ENCODE results near the gene CHAF1A.

Gene CHAF1A

GRCh38 chr19:4454747-4455718 is 52.6 kb downstream of the CHAF1A start:
- no peak overlapping the region for H3K4me3 ChIP-seq (ENCODE audit: insufficient read depth, low read depth, low read length, poor library complexity, severe bottlenecking)
- DNase-seq: no peak
- H3K4me1 ChIP-seq (ENCODE audit: control insufficient read depth, insufficient read depth, low read length, poor library complexity, severe bottlenecking): peaks cover 16% of the 10 kb centered on the region
- H3K27ac ChIP-seq (ENCODE audit: insufficient read depth, low read length, poor library complexity, severe bottlenecking): peak overlapping the region; percentile 25
- no peaks in the 10 kb centered on the region for H3K9me3 ChIP-seq (ENCODE audit: control insufficient read depth, low read length)
- H3K27me3 ChIP-seq (replicated peaks; ENCODE audit: control insufficient read depth, insufficient read depth, low read length, poor library complexity, severe bottlenecking): no peaks in the 10 kb centered on the region
- peaks cover 40% of the 10 kb centered on the region for H3K36me3 ChIP-seq (ENCODE audit: control insufficient read depth, insufficient read depth, low read length)

- Histone ChIP-seq H3K36me3 (ENCODE audit: control insufficient read depth, insufficient read depth, low read length) (peaks cover 34% of the 10 kb centered on the region), H3K4me1 (ENCODE audit: control insufficient read depth, insufficient read depth, low read length, poor library complexity, severe bottlenecking) (peaks cover 16% of the 10 kb centered on the region), H3K4me3 (ENCODE audit: insufficient read depth, low read depth, low read length, poor library complexity, severe bottlenecking) (peak overlapping the region; percentile 51), H3K27me3 (replicated peaks; ENCODE audit: control insufficient read depth, insufficient read depth, low read length, poor library complexity, severe bottlenecking) (no peaks in the 10 kb centered on the region), H3K27ac (ENCODE audit: insufficient read depth, low read length, poor library complexity, severe bottlenecking) (peak overlapping the region; percentile 74), H3K9me3 (ENCODE audit: control insufficient read depth, low read length) (no peaks in the 10 kb centered on the region)
- DNase-seq: no peak
These were observed 53.5 kb downstream of the CHAF1A start for GRCh38 chr19:4455719-4456475.

GRCh38 chr19:4456476-4456842 is 54.0 kb downstream of the CHAF1A start:
- peaks cover 29% of the 10 kb centered on the region for H3K36me3 ChIP-seq (ENCODE audit: control insufficient read depth, insufficient read depth, low read length)
- peak overlapping the region; percentile 74 for H3K27ac ChIP-seq (ENCODE audit: insufficient read depth, low read length, poor library complexity, severe bottlenecking)
- no peak for DNase-seq
- peaks cover 16% of the 10 kb centered on the region for H3K4me1 ChIP-seq (ENCODE audit: control insufficient read depth, insufficient read depth, low read length, poor library complexity, severe bottlenecking)
- no peaks in the 10 kb centered on the region for H3K27me3 ChIP-seq (replicated peaks; ENCODE audit: control insufficient read depth, insufficient read depth, low read length, poor library complexity, severe bottlenecking)
- H3K9me3 ChIP-seq (ENCODE audit: control insufficient read depth, low read length): no peaks in the 10 kb centered on the region
- H3K4me3 ChIP-seq (ENCODE audit: insufficient read depth, low read depth, low read length, poor library complexity, severe bottlenecking): peak overlapping the region; percentile 51

- peaks cover 23% of the 10 kb centered on the region for H3K36me3 ChIP-seq (ENCODE audit: control insufficient read depth, insufficient read depth, low read length)
- peaks cover 16% of the 10 kb centered on the region for H3K4me1 ChIP-seq (ENCODE audit: control insufficient read depth, insufficient read depth, low read length, poor library complexity, severe bottlenecking)
- no peaks in the 10 kb centered on the region for H3K27me3 ChIP-seq (replicated peaks; ENCODE audit: control insufficient read depth, insufficient read depth, low read length, poor library complexity, severe bottlenecking)
- H3K4me3 ChIP-seq (ENCODE audit: insufficient read depth, low read depth, low read length, poor library complexity, severe bottlenecking): peak overlapping the region; percentile 60
- no peaks in the 10 kb centered on the region for H3K9me3 ChIP-seq (ENCODE audit: control insufficient read depth, low read length)
- H3K27ac ChIP-seq (ENCODE audit: insufficient read depth, low read length, poor library complexity, severe bottlenecking): peak overlapping the region; percentile 74
- peak in 2 of 3 donors; percentile 22 to 41 for DNase-seq
These were observed 54.6 kb downstream of the CHAF1A start for GRCh38 chr19:4456843-4457653.

- H3K27ac ChIP-seq (ENCODE audit: insufficient read depth, low read length, poor library complexity, severe bottlenecking): peak within 1 kb of the TSS; percentile 74
- H3K4me1 ChIP-seq (ENCODE audit: control insufficient read depth, insufficient read depth, low read length, poor library complexity, severe bottlenecking): peaks cover 16% of the 10 kb centered on the region
- DNase-seq: peak; percentile 96 to 98 (median 98)
- H3K4me3 ChIP-seq (ENCODE audit: insufficient read depth, low read depth, low read length, poor library complexity, severe bottlenecking): peak within 1 kb of the TSS; percentile 60
- H3K27me3 ChIP-seq (replicated peaks; ENCODE audit: control insufficient read depth, insufficient read depth, low read length, poor library complexity, severe bottlenecking): no peaks in the 10 kb centered on the region
- peaks cover 15% of the 10 kb centered on the region for H3K36me3 ChIP-seq (ENCODE audit: control insufficient read depth, insufficient read depth, low read length)
- no peaks in the 10 kb centered on the region for H3K9me3 ChIP-seq (ENCODE audit: control insufficient read depth, low read length)
These were observed 55.4 kb downstream of the CHAF1A start, which contains the start of gene UBXN6 for GRCh38 chr19:4457654-4458395. Gene UBXN6, minus strand, starts transcription at chr19:4457794. Its CDS starts 97 bp downstream, at chr19:4457697.

GRCh38 chr19:4464815-4465581 is 62.6 kb downstream of the CHAF1A start:
- Histone ChIP-seq H3K4me1 (ENCODE audit: control insufficient read depth, insufficient read depth, low read length, poor library complexity, severe bottlenecking) (no peaks in the 10 kb centered on the region), H3K4me3 (ENCODE audit: insufficient read depth, low read depth, low read length, poor library complexity, severe bottlenecking) (no peak overlapping the region), H3K9me3 (ENCODE audit: control insufficient read depth, low read length) (no peaks in the 10 kb centered on the region), H3K27ac (ENCODE audit: insufficient read depth, low read length, poor library complexity, severe bottlenecking) (no peak overlapping the region), H3K27me3 (replicated peaks; ENCODE audit: control insufficient read depth, insufficient read depth, low read length, poor library complexity, severe bottlenecking) (no peaks in the 10 kb centered on the region), H3K36me3 (ENCODE audit: control insufficient read depth, insufficient read depth, low read length) (no peaks in the 10 kb centered on the region)
- no peak for DNase-seq

GRCh38 chr19:4467835-4468234 is 65.4 kb downstream of the CHAF1A start:
- H3K36me3 ChIP-seq (ENCODE audit: control insufficient read depth, insufficient read depth, low read length): no peaks in the 10 kb centered on the region
- H3K27me3 ChIP-seq (replicated peaks; ENCODE audit: control insufficient read depth, insufficient read depth, low read length, poor library complexity, severe bottlenecking): no peaks in the 10 kb centered on the region
- H3K9me3 ChIP-seq (ENCODE audit: control insufficient read depth, low read length): no peaks in the 10 kb centered on the region
- no peak overlapping the region for H3K27ac ChIP-seq (ENCODE audit: insufficient read depth, low read length, poor library complexity, severe bottlenecking)
- peaks cover 8% of the 10 kb centered on the region for H3K4me1 ChIP-seq (ENCODE audit: control insufficient read depth, insufficient read depth, low read length, poor library complexity, severe bottlenecking)
- H3K4me3 ChIP-seq (ENCODE audit: insufficient read depth, low read depth, low read length, poor library complexity, severe bottlenecking): no peak overlapping the region
- DNase-seq: no peak

- Histone ChIP-seq H3K4me3 (ENCODE audit: insufficient read depth, low read depth, low read length, poor library complexity, severe bottlenecking) (peak overlapping the region; percentile 63), H3K27me3 (replicated peaks; ENCODE audit: control insufficient read depth, insufficient read depth, low read length, poor library complexity, severe bottlenecking) (no peaks in the 10 kb centered on the region)
These were observed 69.1 kb downstream of the CHAF1A start for GRCh38 chr19:4471403-4472173.

More at GRCh38 chr19:4471403-4472173, 69.1 kb downstream of the CHAF1A start:
- no peaks in the 10 kb centered on the region for H3K9me3 ChIP-seq (ENCODE audit: control insufficient read depth, low read length)
- peaks cover 10% of the 10 kb centered on the region for H3K36me3 ChIP-seq (ENCODE audit: control insufficient read depth, insufficient read depth, low read length)
- H3K4me1 ChIP-seq (ENCODE audit: control insufficient read depth, insufficient read depth, low read length, poor library complexity, severe bottlenecking): peaks cover 25% of the 10 kb centered on the region
- peak; percentile 95 to 97 (median 97) for DNase-seq
- peak overlapping the region; percentile 64 for H3K27ac ChIP-seq (ENCODE audit: insufficient read depth, low read length, poor library complexity, severe bottlenecking)

Data from effector memory CD4-positive, alpha-beta T cell (primary cell).